Limb (tissue), 2 donors: ENCODE results near the gene COL4A2.
"Not testable (repeated sequence)": the region's sequence is repeated elsewhere in the genome, so short reads cannot be mapped to it uniquely, and the experiment has no call there.

Source experiments
- DNase-seq, 2 donors: peaks; one replicate each; pipeline ENCODE4 v3.0.0-alpha.2; 2016; ENCODE audit errors: extremely low spot score in 2 of 2

The COL4A2 gene

DNA sequence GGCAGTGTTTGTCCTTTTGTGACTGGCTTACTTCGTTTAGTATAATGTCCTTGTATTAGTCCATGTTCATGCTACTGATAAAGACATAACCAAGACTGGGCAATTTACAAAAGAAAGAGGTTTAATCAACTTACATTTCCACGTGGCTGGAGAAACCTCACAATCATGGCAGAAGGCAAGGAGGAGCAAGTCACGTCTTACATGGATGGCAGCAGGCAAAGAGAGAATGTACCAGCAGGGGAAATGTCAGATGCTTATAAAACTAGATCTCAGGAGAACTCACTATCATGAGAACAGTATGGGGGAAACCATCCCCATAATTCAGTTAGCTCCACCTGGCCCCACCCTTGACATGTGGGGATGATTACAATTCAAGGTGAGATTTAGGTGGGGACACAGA lies 14.5 kb downstream of the COL4A2 start:
- not testable (repeated sequence) for DNase-seq

DNA sequence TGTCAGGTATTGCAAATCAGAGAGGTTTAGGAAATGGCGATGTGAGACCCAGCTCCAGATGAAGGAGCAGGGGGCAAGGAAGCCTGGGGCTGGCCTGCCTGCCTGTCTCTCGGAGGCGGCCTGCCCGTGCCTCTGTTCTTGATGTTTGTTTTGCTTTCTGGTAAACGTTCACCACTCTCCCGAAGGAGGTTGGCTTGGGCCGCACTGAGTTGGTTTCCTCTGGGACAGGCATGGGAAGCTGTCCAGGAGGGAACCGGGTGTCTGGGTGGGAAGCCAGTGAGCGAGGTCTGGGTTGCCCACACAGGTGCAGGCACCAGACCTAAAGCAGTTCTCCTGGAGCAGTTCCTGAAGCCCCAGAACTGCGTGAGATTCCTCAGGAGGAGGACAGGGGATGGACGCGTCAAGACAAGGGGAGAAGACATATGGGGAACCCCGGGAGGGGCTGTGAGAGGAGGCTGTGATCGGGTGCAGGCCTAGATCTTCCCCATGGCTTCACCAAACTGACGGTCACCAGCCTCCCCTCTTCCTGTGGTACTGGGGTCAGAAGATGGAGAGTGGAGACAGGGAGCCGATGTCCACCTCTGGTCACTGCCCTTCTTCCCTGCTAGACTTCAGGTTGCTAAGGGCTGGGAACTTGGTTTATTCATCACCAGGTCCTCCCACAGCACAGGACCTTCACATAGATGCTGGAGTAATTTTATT lies 15.2 kb downstream of the COL4A2 start:
- DNase-seq = no peak

DNA sequence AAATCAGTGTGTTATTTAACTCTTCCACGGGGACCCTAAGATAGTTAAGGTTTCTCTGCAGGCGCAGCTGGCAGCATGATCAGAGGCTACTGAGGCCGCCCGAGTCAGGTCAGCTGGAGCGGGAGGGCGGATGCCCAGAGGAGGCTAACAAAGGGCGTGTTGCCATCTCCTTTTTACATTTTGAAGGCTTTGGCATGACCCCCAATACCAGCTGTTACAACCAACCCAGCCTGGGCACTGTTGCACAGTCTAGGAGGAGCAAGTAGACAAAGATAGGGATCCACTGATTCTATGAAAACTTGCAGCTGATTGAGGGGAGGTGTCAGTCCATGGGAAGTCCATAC lies 15.7 kb downstream of the COL4A2 start:
- DNase-seq = no peak

DNA sequence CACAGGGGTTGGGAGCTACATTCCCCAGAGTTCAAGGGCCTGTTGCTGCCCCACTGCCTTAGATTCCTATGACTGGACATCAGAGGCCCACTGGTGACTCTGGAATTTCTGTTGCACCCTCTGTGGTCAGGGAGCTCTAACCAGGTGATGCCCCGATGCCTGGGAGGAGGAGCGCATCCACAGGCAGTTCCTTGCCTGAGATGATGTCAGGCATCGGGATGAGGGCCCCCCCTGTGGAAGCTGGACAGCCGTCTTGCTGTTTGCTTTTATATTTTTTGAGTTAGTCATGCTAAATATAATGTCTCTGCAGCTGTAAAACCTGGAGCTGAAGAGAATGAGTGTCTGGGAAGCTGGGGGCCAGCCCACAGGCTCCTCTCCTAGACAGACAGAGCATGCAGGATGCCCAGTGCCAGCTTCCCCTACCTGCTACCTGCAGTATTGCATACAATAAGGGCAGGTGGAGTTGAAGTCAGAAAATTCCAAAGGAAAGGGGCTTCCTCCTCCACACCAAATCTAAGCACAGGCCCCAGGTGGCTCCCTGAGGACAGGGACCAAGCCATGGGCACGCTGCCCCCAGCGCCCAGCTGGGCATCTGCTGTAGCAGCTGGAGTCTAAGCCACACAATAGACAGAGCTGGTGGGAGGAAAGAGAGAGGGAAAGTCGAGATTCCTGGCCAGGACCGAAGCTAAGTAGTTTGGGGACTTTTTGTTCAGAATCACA lies 16.2 kb downstream of the COL4A2 start:
- DNase-seq = no peak

DNA sequence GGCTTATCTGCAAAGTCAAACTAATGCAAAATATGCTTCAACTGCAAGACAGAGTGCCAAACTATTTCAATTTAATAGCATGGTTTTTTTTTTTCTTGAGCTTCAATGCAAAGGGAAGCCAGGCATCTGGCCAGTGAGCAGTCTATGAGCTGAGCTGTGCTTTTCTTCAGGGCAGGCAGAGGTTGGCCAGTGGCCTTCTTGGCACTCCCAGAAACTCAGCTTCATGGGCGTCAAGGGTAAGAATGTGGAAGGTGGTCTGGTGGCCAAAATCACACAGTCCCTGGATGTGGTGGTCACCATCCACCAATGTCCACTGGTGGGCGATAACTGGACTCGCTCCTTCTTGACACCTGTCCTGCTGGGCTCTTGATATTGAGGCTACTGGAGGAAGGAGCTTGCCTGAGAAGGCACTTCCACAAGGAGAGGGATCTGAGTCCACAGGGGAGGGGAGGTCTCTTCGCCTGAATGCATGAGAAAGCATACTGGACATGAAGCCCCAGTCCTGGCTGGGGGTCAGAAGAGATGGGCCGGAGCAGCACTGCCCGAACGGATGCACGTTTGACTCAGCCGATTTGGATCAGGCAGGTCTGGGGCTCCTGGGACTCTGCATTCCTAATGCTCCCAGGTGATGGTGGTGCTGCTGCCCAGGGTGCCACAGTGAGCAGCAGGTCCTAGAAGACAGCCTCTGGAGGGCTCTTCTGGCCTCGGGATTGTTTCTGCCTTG lies 17.1 kb downstream of the COL4A2 start:
- no peak for DNase-seq

DNA sequence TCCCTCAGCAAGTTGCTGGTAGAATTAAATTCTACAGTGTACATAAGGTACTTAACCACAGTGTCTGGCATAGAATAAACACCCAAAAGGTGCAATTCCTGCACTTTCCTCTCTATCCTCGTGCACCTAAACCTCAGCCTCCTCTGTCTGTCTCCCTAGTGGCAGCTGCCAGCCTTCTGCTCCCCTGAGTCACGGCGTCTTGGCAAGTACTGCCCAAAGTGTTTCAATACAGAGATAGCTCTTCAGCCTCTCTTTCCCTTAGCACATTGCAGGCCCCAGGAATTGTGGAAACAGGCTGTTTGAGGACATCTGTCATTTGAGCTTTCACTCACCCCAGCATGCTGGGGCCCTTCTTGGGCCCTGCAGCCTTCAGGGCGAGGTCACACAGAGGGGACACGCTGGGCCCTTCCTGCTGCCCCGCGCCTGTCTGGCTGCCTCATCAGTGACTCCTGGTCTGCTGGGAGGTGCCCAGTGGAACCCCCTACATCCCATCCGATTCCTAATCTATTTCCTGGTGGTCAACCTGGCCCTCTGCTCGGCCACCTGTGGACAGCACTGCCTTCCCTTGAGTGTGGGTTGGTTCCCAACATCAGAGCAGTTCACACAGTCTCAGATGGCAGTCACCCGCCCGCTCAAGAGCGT lies 19.3 kb downstream of the COL4A2 start:
- DNase-seq = no peak

DNA sequence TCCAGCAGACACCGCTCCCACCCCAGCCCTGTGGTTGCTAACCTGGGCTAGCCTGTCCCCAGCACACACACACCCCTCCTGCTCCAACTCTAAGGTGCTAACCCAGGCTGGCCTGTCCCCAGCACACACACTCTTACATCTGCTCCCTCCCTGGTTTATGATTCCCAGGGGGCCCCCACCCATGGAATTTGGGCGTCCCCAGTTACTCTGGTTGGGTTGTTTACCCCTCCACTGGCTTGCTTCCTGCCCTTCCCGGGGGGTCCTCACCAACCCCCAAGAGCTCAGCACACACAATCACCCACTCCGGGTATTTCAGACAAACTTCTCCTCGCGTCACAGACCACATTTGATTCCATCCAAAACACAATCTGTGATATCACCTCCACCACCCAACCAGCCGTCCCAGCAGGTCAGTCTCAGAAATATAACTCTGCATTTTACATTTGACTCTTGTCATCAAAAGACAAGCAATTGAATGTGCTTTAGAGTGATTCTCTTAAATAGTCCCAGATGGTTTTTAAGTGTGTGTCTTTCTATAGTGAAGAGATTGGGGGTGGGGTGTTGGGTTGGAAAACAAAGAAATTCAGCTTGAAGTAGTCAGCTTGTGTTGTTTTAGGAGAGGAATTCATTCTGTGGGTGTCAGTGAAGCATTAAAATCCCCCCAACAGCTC lies 20.1 kb downstream of the COL4A2 start:
- DNase-seq = no peak

DNA sequence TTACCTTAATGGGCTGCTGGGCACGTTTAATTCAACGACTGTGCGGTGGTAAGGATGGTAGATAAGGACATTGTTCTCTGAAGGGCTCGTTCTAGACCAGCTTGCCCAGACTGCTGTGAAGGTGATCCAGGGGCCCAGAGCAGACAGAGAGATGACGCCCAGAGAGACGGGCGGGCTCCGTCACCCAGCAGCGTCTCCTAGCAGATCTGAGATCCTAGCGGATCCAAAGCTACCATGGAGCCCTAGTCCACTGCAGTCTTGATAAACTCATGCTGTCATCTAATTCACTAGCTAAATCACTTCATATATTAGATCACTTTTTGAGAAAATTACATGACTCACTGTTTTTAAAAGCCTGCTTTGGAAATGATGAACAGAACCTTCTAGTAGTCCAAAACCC lies 21.5 kb downstream of the COL4A2 start:
- DNase-seq = no peak

DNA sequence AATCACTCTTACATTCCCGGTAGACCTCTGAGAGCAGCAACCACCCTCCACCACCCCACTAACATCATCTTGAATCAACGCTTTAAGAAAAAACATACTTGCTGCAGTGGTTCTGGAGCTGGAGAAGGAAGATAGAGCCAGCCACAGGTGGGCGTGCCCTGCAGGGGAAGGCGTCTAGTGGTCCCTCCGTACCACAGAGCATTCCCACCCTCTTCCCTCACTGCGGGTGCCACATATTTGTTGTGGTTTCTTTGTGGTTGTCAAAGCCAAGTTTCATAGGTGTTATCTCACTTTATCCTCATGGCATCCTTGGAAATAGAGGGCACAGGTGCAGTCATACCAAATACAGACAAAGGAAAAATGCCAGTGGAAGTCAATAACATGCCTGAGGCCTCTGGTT lies 22.2 kb downstream of the COL4A2 start:
- DNase-seq = no peak

DNA sequence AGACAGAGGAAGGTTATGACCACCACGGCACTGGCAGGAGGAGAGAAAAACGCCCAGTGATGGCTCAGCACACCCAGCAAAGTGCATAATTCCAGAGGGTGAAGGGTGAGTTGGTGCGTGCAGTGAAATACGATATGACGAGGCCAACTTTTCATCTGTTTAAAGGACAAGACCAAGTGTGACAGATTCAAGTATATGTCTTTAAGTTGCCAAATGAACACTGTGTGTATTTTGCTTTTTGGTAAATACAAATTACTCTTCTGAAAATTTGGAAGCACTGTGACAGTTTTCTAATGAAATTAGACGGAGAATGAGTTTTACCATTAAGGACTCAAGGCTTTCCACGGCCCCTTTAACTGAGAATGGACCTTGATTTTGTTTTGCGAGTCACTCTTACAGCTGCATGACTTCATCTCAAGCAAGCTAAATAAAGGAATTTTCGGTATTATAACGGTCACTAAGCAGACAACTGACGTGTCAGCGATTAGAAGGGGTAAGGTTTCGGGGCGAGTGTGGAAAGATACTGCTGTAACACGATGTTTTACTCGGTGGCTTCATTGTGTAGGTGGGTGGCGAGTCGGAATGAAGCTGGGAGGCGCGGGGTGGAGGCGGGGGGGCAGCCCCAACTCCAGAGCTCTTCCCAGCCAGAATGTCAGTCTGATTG lies 22.8 kb downstream of the COL4A2 start:
- no peak for DNase-seq

DNA sequence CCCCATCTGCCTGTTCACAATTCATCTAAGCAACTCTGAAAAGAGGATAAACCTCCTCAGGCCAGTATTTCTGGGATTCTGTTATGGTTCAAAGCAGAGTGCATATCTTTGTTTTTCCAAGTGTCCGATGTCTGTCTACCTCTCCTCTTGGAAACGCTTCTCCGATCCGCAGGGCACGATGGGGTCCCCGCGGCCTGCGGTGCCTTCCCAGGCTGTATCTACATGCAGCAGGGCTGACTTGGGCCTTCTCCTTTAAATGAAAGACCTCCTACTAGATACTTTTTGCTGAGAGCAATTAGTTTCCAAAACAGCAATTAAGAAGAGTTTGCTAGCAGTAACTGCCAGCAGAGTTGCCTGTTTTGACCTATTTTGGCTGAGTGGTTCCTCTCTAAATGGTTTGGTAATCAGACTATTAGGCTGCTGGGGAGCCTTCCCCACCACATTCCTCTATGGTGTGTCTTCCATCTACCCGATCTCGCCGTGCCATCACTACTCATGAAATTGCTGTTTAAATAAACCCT lies 23.5 kb downstream of the COL4A2 start:
- no peak for DNase-seq

DNA sequence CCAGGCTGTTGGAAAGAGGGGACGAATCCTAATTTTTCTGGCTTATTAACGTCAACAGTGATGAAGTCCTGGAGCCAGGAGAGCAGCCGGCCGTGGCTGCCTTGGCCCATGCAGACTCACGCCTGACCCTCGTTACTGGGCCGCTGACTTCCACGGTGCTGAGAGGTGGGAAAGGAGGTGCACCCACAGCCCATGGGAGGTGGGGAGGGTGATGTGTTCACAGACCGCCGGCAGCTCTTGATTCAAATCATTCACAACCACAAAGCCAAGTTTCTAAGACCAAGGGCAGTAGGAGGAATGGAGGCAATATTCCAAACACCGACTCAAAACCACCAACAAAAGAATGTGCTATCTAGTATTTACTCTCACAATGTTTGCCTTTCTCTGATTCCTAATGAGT lies 24.3 kb downstream of the COL4A2 start:
- DNase-seq = no peak

DNA sequence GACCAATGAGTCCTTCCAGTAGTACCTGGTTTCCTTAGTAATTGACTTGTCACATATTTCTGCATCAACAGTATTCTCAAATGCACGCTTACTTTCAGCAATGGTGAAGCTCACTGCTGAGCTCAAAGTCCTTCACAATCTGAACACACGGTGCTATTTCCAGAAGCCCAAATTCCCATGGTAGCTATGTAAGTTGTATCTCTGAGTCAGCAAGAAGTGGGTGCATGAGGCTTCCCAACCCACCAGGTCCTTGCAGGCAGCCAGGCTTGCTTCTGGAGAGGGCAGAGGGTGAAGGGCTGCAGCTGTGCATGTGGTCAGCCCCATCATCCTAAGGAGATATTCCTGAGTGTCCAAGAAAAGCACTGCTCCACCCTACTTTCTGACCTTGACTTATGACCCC lies 25.7 kb downstream of the COL4A2 start:
- DNase-seq = no peak

DNA sequence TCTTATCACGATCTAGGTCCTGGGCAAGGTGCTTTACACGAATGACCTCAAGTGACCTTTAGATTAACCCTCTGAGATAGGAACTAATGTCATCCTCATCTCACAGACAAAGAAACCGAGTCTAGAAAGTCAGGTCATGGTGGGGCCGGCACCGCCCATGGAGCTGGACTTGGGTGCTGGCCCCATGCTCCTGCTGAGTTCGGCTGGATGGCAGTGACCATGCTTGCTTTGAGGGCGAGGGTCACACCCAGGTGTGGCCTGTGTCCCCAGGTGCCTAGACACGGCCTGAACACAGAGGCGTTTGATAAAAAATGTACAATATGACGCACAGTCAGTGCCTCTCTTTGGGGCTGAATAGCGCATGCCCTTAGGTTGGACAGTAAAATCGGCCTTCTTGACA lies 26.8 kb downstream of the COL4A2 start:
- DNase-seq = no peak

DNA sequence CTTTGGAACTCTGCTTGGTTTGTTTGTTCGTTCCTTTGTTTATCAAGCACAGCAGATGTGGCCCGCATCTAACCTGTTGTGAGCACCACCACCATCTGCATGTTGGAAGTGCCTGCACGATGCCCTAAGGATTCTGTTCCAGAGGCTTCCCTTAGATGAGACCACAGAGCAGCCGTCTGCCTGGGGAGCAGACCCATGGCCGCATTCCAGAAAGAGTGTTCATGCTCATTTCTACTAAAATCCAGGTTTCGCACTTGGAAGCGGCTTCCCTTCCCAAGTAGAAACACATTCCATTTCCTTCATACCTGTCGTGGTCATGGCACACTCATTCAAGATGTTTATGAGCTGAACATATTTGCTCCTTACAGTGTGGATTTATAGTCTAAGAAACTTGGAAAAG lies 27.2 kb downstream of the COL4A2 start:
- DNase-seq = no peak

DNA sequence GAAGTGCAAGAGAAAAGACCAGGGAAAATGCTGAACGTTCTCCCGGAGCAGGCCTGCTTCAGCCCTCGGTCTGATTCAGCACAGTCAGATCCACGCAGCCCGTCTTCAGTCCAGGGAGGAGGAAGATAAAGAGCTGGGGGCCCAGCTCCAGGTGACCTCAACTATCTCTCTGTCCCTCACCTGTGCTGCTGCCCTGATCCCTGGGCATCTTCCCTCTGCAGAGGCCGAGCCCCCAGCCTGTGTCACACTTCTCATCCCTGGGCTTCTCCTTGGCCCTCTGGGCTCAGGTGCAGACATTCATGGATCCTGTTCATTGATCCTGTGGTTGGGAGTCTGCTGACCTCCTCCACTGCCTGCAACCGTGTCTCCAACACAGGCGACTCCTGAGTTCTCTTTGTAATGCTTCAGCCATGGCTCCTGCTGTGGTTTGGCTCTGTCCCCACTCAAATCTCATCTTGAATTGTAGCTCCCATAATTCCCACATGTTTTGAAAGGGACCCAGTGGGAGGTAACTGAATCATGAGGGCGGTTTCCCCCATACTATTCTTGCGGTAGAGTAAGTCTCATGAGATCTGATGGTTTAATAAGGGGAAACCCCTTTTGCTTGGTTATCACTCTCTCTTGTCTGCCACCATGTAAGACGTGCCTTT lies 27.9 kb downstream of the COL4A2 start:
- no peak for DNase-seq

DNA sequence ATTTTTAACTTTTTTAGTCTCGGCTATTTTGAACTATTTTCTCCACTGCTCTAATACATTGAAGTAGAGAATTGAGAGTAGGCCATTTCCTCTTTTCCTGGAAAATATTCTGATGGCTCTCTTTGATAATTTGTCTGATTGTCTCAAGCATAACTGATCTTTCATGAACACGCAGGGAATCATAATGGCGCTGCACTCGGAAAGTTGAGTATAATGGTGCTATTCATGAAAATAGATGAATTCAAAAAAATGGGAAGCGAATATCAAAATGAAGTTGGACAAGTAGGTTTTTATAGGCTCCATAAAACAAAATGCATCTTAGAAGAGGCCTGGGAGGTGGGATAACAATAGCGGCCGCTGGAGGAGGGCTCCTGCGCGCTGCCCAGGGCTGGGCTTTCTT lies 29.0 kb downstream of the COL4A2 start:
- no peak for DNase-seq

DNA sequence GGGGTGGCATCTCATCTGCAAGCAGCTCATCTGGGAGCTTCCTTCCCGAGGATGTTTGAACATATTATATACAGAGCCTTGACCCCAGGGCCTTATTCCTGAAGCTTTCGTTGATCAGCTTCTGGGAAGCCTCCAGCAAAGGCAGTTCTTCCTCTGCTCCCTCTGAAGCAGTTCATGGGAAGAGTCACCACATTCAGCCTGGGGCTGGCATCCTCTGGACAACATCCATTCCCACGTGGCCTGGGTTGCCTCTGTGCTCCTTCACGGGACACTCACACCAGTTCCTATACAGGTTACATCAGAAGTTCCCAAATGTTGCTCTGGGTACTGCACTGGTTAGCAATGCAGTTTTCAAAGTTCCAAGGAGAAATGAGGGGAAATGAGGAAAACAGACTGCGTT lies 29.6 kb downstream of the COL4A2 start:
- DNase-seq = no peak

DNA sequence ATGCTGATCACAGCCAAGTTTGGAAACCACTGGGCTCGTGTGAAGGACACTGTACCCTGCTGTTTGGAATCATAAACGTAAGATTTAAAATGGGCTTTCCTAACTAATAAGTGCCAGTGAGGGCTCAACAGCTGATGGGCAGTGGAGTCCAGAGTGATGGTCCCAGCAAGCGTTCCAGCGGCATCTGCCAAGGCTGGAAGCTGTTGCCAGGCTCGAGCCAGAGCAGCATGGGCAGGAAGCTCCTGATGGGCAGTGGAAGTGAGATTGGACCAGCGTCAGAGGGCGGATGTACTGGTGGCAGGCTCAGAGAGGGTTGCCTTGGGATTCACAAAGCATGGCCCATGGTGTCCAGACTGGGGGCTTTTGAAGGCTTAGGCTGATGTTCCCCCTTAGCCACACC lies 30.2 kb downstream of the COL4A2 start:
- no peak for DNase-seq

DNA sequence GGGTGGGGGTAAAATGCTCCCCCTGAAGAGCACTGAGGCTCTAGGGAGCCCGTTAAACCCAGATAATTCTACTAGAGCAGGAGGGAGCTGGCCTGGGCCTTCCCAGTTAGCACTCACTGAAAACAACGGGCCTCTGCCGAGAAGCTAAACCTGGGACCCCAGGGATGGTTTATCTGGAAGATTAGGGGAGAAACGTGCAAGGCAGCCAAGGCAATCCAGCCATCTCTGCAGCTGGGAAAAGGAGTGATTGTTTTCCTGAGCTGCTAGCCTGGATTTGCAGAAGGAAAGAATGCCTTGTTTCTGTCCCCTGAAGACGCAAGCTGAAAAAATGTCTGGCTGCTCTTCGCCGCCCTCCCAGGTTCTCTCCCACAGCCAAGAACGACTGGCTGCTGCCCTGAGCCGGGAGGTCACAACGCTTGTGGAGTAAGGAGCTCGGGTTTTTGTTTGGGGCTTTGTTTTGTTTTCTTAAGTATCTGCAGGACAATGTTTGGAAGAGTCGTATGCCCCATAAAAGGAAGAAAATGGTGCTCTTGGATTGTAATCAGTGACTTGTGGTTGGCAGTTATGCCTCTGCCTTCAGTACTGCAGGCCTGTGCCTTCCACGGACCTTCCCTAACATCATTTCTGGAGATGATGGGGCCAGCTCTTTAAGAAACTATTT lies 31.5 kb downstream of the COL4A2 start:
- DNase-seq = peak; percentile 53 to 61
